SK-N-SH (cell line): ENCODE results near the gene ARHGAP31. TPM values are rescaled to one million over a fixed set of nuclear protein-coding genes. Genes with fewer than 3 reads are reported as not detected.

Source experiments
- CTCF ChIA-PET: fragments of 300-600, 350-600 bp; formaldehyde crosslinking; extraction: SDS; loops from one replicate; lab custom pipeline; 2021; lab: Yijun Ruan, JAX
- POLR2A ChIA-PET: fragments of 350-600 bp; sonication (Branson Sonifier 250); formaldehyde crosslinking; extraction: SDS; loops from one replicate; lab custom pipeline; 2020; ENCODE audit warnings: antibody characterized with exemption, inconsistent platforms; lab: Yijun Ruan, JAX
- DNase-seq: peaks from one replicate; pipeline ENCODE4 v3.0.0; 2012
- H2AFZ ChIP-seq: fragments of 200-600 bp; sonication (generic); 2 replicates; pipeline ENCODE4 v1.8.1; 2016; ENCODE audit warnings: antibody characterized with exemption, mild to moderate bottlenecking, low read depth
- H3F3A ChIP-seq: fragments of 200-600 bp; sonication (generic); replicated peaks from 2 replicates; pipeline ENCODE3; 2016; ENCODE audit warnings: antibody characterized with exemption, mild to moderate bottlenecking; ENCODE audit not compliant: insufficient read depth
- H3K27ac ChIP-seq, 2 experiments: fragments of 200-500 bp in 1 of 2; fragments of 200-600 bp in 1 of 2; sonication (Bioruptor generic) in 1 of 2; sonication (generic), shearing (Covaris generic) in 1 of 2; 2 replicates each; pipeline versions ENCODE4 v1.5.1 to v1.6.1; 2014 to 2016; ENCODE audit warnings: low read depth in 2 of 2, inconsistent platforms in 1 of 2, low read length in 1 of 2, mild to moderate bottlenecking in 1 of 2, mixed read lengths in 1 of 2
- H3K27me3 ChIP-seq: fragments of 200-600 bp; sonication (generic), shearing (Covaris generic); 2 replicates; pipeline ENCODE4 v1.6.1; 2016; ENCODE audit warnings: mixed run types; ENCODE audit not compliant: insufficient read depth
- H3K36me3 ChIP-seq, 2 experiments: fragments of 200-500 bp in 1 of 2; fragments of 200-600 bp in 1 of 2; sonication (Bioruptor generic) in 1 of 2; sonication (generic) in 1 of 2; replicated peaks in 1 of 2; 2 replicates each; pipeline versions ENCODE3 to v1.5.1; 2014 to 2016; ENCODE audit warnings: low read length in 1 of 2, mild to moderate bottlenecking in 1 of 2; ENCODE audit not compliant: insufficient read depth in 2 of 2, control insufficient read depth in 1 of 2
- H3K4me1 ChIP-seq, 2 experiments: fragments of 200-500 bp in 1 of 2; fragments of 200-600 bp in 1 of 2; sonication (Bioruptor generic) in 1 of 2; sonication (generic), shearing (Covaris generic) in 1 of 2; 2 replicates each; pipeline versions ENCODE4 v1.5.1 to v1.6.1; 2014 to 2016; ENCODE audit warnings: low read depth in 1 of 2, low read length in 1 of 2, mixed run types in 1 of 2; ENCODE audit not compliant: insufficient read depth in 2 of 2, control insufficient read depth in 1 of 2
- H3K4me2 ChIP-seq: fragments of 200-600 bp; sonication (generic), shearing (Covaris generic); 2 replicates; pipeline ENCODE4 v1.6.1; 2017; ENCODE audit warnings: mixed run types
- H3K4me3 ChIP-seq, 2 experiments: fragments of 200-500 bp in 1 of 2; fragments of 200-600 bp in 1 of 2; sonication (Bioruptor generic) in 1 of 2; sonication (generic), shearing (Covaris generic) in 1 of 2; 2 replicates each; pipeline versions ENCODE4 v1.5.1 to v1.8.1; 2014 to 2016; ENCODE audit warnings: low read depth in 2 of 2, inconsistent platforms in 1 of 2, low read length in 1 of 2, mild to moderate bottlenecking in 1 of 2, mixed read lengths in 1 of 2, moderate library complexity in 1 of 2
- H3K79me2 ChIP-seq: fragments of 200-600 bp; sonication (generic); 2 replicates; pipeline ENCODE4 v1.8.1; 2017; ENCODE audit warnings: mild to moderate bottlenecking; ENCODE audit not compliant: insufficient read depth
- H3K9ac ChIP-seq: fragments of 200-600 bp; sonication (generic); 2 replicates; pipeline ENCODE4 v1.6.1; 2017; ENCODE audit warnings: mixed run types
- H3K9me2 ChIP-seq: fragments of 200-600 bp; sonication (generic); 2 replicates; pipeline ENCODE4 v1.6.1; 2017; ENCODE audit warnings: mixed run types
- H3K9me3 ChIP-seq: fragments of 200-600 bp; sonication (generic); 2 replicates; pipeline ENCODE4 v1.6.1; 2017; ENCODE audit warnings: mixed run types, mild to moderate bottlenecking, moderate library complexity
- H4K20me1 ChIP-seq: fragments of 200-600 bp; sonication (generic); 2 replicates; pipeline ENCODE4 v1.6.1; 2017; ENCODE audit warnings: mild to moderate bottlenecking, mixed run types; ENCODE audit not compliant: insufficient read depth
- CHD2 ChIP-seq: fragments of 150-350 bp; IDR thresholded peaks from 2 replicates; pipeline ENCODE4 v1.6.1; 2018; ENCODE audit warnings: low read length; ENCODE audit not compliant: partially characterized antibody
- CTCF ChIP-seq: fragments of 200-600 bp; sonication (generic); IDR thresholded peaks from 2 replicates; pipeline ENCODE4 v1.6.1; 2017; ENCODE audit warnings: antibody characterized with exemption, mild to moderate bottlenecking, moderate library complexity
- ELF1 ChIP-seq: IDR thresholded peaks from 2 replicates; pipeline ENCODE4 v1.4.0; 2012
- FOSL2 ChIP-seq: IDR thresholded peaks from 2 replicates; pipeline ENCODE4 v1.4.0; 2012; ENCODE audit warnings: low read depth, mild to moderate bottlenecking, moderate library complexity, borderline replicate concordance
- FOXJ3 ChIP-seq: sonication (generic); formaldehyde crosslinking; IDR thresholded peaks from 2 replicates; pipeline ENCODE4 v1.5.1; 2020; ENCODE audit warnings: mild to moderate bottlenecking, missing genetic modification reagents
- FOXM1 ChIP-seq: IDR thresholded peaks from 2 replicates; pipeline ENCODE4 v1.4.0; 2012; ENCODE audit warnings: low read depth, mild to moderate bottlenecking
- GABPA ChIP-seq: IDR thresholded peaks from 2 replicates; pipeline ENCODE4 v1.4.0; 2012; ENCODE audit warnings: low read depth, mild to moderate bottlenecking
- IRF3 ChIP-seq: fragments of 150-350 bp; IDR thresholded peaks from 2 replicates; pipeline ENCODE4 v1.6.1; 2016; ENCODE audit warnings: mild to moderate bottlenecking, low read depth, low read length
- JUND ChIP-seq: IDR thresholded peaks from 2 replicates; pipeline ENCODE4 v1.4.0; 2012
- MAX ChIP-seq: IDR thresholded peaks from 2 replicates; pipeline ENCODE4 v1.4.0; 2012; ENCODE audit warnings: low read depth
- MXI1 ChIP-seq: IDR thresholded peaks from 2 replicates; pipeline ENCODE4 v1.6.1; 2012; ENCODE audit warnings: mild to moderate bottlenecking, low read depth, low read length, improper control_type of control experiment
- NFIC ChIP-seq: IDR thresholded peaks from 2 replicates; pipeline ENCODE4 v1.4.0; 2012; ENCODE audit warnings: borderline replicate concordance
- PBX3 ChIP-seq: IDR thresholded peaks from 2 replicates; pipeline ENCODE4; 2012
- POLR2AphosphoS5 ChIP-seq: IDR thresholded peaks from 2 replicates; pipeline ENCODE4 v1.6.1; 2012; ENCODE audit warnings: low read depth, low read length
- TAF1 ChIP-seq: IDR thresholded peaks from 2 replicates; pipeline ENCODE4 v1.6.1; 2012; ENCODE audit warnings: low read depth, mild to moderate bottlenecking, low read length, moderate library complexity, borderline replicate concordance
- TEAD4 ChIP-seq: IDR thresholded peaks from 2 replicates; pipeline ENCODE4 v1.4.0; 2012; ENCODE audit warnings: mild to moderate bottlenecking, borderline replicate concordance; ENCODE audit not compliant: insufficient read depth
- YY1 ChIP-seq: IDR thresholded peaks from 2 replicates; pipeline ENCODE4 v1.4.0; 2012; ENCODE audit warnings: low read depth, mild to moderate bottlenecking
- polyA plus RNA-seq, 3 experiments: library from polyadenylated mRNA; depleted of rRNA; stranded (reverse); fragments of >200 nt; gene quantifications; 2 replicates each; pipeline ENCODE4 v1.2.3, GENCODE V29; 2012

The ARHGAP31 gene
- polyA plus RNA-seq, 1 of the 3 experiments (the other 2 are of a cell fraction), result 4.4 TPM

- no peak for TF ChIP-seq CTCF
Measured at GRCh38 chr3:119437691-119438258, 143.6 kb downstream of the ARHGAP31 start (continued).

GRCh38 chr3:119443179-119443578, 149.0 kb downstream of the ARHGAP31 start:
- POLR2A ChIA-PET, result no interaction called here
- Histone ChIP-seq H3K79me2 (peaks cover 35% of the 10 kb centered on the region), H3K36me3 (peaks cover 39 to 86% of the 10 kb centered on the region in 2 experiments), H3K4me2 (no peak overlapping the region), H4K20me1 (no peaks in the 10 kb centered on the region), H3K4me1 (no peaks in the 10 kb centered on the region), H3K9ac (no peak overlapping the region), H3K9me2 (no peaks in the 10 kb centered on the region), H3K27ac (no peak overlapping the region), H3K27me3 (no peaks in the 10 kb centered on the region), H3K9me3 (no peaks in the 10 kb centered on the region), H2AFZ (no peak overlapping the region), H3F3A (peaks cover 11% of the 10 kb centered on the region), H3K4me3 (no peak overlapping the region)
- CTCF ChIA-PET, result no interaction called here
- TF ChIP-seq MXI1, result no peak
- no peak for TF ChIP-seq GABPA
- TF ChIP-seq TAF1, result no peak
- no peak for TF ChIP-seq FOSL2
- TF ChIP-seq CHD2, result no peak
- no peak for TF ChIP-seq JUND
- no peak for TF ChIP-seq MAX
- no peak for TF ChIP-seq IRF3
- TF ChIP-seq FOXM1, result no peak
- no peak for TF ChIP-seq NFIC
- TF ChIP-seq ELF1, result no peak
- TF ChIP-seq PBX3, result no peak
- TF ChIP-seq YY1, result no peak
- TF ChIP-seq TEAD4, result no peak
- no peak for TF ChIP-seq POLR2AphosphoS5
- no peak for TF ChIP-seq FOXJ3 (CRISPR knock-in tag)
- no peak for DNase-seq
